BLaER1 (cell line): ENCODE data around the gene RELCH.

Experiments
- H3K27ac ChIP-seq: shearing (Covaris generic); formaldehyde crosslinking; 2 replicates; pipeline ENCODE4 v1.8.1; 2022
- H3K27me3 ChIP-seq: shearing (Covaris generic); formaldehyde crosslinking; 2 replicates; pipeline ENCODE4 v1.8.1; 2022
- H3K36me3 ChIP-seq: shearing (Covaris generic); formaldehyde crosslinking; 2 replicates; pipeline ENCODE4 v1.8.1; 2022
- H3K4me1 ChIP-seq: shearing (Covaris generic); formaldehyde crosslinking; 2 replicates; pipeline ENCODE4 v1.8.1; 2022
- H3K4me2 ChIP-seq: shearing (Covaris generic); formaldehyde crosslinking; 2 replicates; pipeline ENCODE4 v1.8.1; 2022
- H3K4me3 ChIP-seq: shearing (Covaris generic); formaldehyde crosslinking; 2 replicates; pipeline ENCODE4 v1.8.1; 2022
- H3K9ac ChIP-seq: shearing (Covaris generic); formaldehyde crosslinking; 2 replicates; pipeline ENCODE4 v1.8.1; 2022
- H3K9me3 ChIP-seq: shearing (Covaris generic); formaldehyde crosslinking; 2 replicates; pipeline ENCODE4 v1.8.1; 2022
- H4K20me1 ChIP-seq: shearing (Covaris generic); formaldehyde crosslinking; 2 replicates; pipeline ENCODE4 v1.8.1; 2022
- Cebpa-rat ChIP-seq: shearing (Covaris generic); IDR thresholded peaks from 2 replicates; pipeline ENCODE4 v1.8.1; 2022

RELCH gene

DNA sequence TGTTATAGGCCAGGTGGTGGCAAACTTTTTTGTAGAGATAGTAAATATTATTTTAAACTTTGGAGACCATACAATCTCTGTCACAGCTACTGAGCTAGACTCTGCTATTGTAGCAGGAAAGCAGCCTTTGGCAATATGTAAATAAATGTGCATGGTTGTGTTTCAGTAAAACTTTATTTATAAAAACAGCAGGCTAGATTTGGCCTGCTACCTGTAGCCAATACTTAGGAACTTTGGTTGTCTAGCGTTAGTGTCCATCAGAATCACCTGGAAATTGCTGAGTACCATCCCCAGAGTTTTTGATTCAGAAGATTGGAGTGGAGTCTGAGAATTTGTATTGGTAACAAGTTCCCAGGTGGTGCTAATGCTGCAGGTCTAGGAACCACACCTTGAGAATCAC is 114.3 kb downstream of the RELCH start:
- Histone ChIP-seq H3K36me3 (peaks cover 62% of the 10 kb centered on the region), H3K9ac (no peak overlapping the region), H3K4me3 (no peak overlapping the region), H3K9me3 (no peaks in the 10 kb centered on the region), H3K27me3 (no peaks in the 10 kb centered on the region), H4K20me1 (no peaks in the 10 kb centered on the region), H3K27ac (no peak overlapping the region), H3K4me1 (no peaks in the 10 kb centered on the region), H3K4me2 (no peak overlapping the region)
- no peak for TF ChIP-seq Cebpa-rat

DNA sequence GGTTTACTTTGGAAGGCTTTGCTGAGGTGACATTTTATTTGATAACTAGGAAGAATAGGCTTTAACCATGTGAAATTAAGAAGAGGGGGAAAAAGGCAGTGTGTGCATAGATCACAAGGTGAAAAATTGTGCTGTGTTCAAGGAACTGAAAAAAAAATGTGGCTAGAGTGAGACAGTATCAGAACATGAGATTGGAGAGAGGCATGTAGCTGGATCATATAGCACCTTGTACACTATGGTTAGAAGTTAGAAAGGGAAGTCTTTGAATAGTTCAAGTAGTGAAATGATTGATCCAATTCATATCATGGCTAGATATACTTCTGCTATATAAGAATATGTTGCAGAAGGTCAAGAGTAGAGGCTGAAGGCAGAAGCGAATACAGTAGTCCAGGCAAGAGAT is 125.8 kb downstream of the RELCH start:
- no peaks in the 10 kb centered on the region for H4K20me1 ChIP-seq
- H3K27ac ChIP-seq = no peak overlapping the region
- peaks cover 22% of the 10 kb centered on the region for H3K36me3 ChIP-seq
- no peaks in the 10 kb centered on the region for H3K27me3 ChIP-seq
- H3K9me3 ChIP-seq = no peaks in the 10 kb centered on the region
- H3K4me2 ChIP-seq = no peak overlapping the region
- H3K4me3 ChIP-seq = no peak overlapping the region
- no peak for TF ChIP-seq Cebpa-rat
- H3K9ac ChIP-seq = no peak overlapping the region
- H3K4me1 ChIP-seq = no peaks in the 10 kb centered on the region

- H3K4me2 ChIP-seq = no peak overlapping the region
- no peak overlapping the region for H3K27ac ChIP-seq
- H3K4me3 ChIP-seq = no peak overlapping the region
- H3K4me1 ChIP-seq = no peaks in the 10 kb centered on the region
- no peak overlapping the region for H3K9ac ChIP-seq
- no peaks in the 10 kb centered on the region for H4K20me1 ChIP-seq
- no peak for TF ChIP-seq Cebpa-rat
- no peaks in the 10 kb centered on the region for H3K36me3 ChIP-seq
- peaks cover 6% of the 10 kb centered on the region for H3K27me3 ChIP-seq
- H3K9me3 ChIP-seq = no peaks in the 10 kb centered on the region
Measured at GRCh38 chr18:62318228-62319180, 131.4 kb downstream of the RELCH start.

- Histone ChIP-seq H3K4me3 (no peak overlapping the region), H3K9me3 (peaks cover 12% of the 10 kb centered on the region), H3K27ac (no peak overlapping the region), H3K4me1 (peaks cover 10% of the 10 kb centered on the region), H3K36me3 (no peaks in the 10 kb centered on the region), H3K27me3 (peaks cover 33% of the 10 kb centered on the region), H3K4me2 (no peak overlapping the region), H3K9ac (no peak overlapping the region), H4K20me1 (peaks cover 10% of the 10 kb centered on the region; the same call in 1 of the 2 replicates)
- TF ChIP-seq Cebpa-rat = no peak
Measured at GRCh38 chr18:62321201-62321600, 134.1 kb downstream of the RELCH start.

GRCh38 chr18:62323483-62324180 is 136.6 kb downstream of the RELCH start:
- Histone ChIP-seq H3K36me3 (no peaks in the 10 kb centered on the region), H3K4me3 (no peak overlapping the region), H3K27ac (no peak overlapping the region), H3K9me3 (peaks cover 12% of the 10 kb centered on the region), H3K9ac (no peak overlapping the region), H3K4me1 (peaks cover 12% of the 10 kb centered on the region), H4K20me1 (peaks cover 11% of the 10 kb centered on the region; the same call in 1 of the 2 replicates), H3K27me3 (peaks cover 54% of the 10 kb centered on the region), H3K4me2 (no peak overlapping the region)
- no peak for TF ChIP-seq Cebpa-rat

DNA sequence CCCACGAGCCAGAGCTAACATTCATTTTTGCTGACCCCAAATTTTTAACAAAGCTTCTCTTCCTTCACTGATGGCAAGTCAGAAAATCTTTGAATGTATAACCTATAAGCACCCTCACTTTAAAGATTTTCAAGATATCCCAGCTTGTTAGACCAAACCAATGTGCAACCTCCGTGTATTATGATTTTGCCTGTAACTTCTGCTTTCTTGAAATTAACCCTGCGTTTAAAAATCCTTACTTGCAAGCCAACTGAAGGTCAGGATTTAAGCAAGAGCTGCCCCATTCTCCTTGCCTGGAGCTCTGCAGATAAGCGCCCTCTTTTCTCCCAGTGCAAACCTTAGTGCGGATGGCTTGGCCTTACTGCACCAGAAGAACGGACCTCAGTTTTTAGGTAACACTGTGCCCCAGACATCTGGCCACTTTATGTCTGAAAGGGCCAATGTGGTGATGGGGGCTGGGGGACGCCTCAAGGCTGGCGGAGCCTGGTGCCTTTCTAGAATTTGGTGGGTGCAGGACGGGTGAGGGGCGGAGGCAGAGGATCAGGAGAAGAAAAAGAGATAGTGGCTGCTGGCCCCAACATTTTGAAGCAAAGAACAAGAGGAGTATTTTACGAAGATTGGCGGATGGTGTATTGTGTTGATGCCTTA is 137.2 kb downstream of the RELCH start:
- Histone ChIP-seq H3K9me3 (peaks cover 12% of the 10 kb centered on the region), H4K20me1 (peaks cover 11% of the 10 kb centered on the region; the same call in 1 of the 2 replicates), H3K4me3 (no peak overlapping the region), H3K36me3 (no peaks in the 10 kb centered on the region), H3K4me2 (no peak overlapping the region), H3K9ac (no peak overlapping the region), H3K27ac (no peak overlapping the region), H3K4me1 (peaks cover 12% of the 10 kb centered on the region), H3K27me3 (peaks cover 54% of the 10 kb centered on the region)
- TF ChIP-seq Cebpa-rat = no peak

- H3K9ac ChIP-seq = 0 out of 2 replicates have a peak within 1 kb of the TSS, but pooled peaks have one; percentile 43
- peak within 1 kb of the TSS; percentile 67 for H3K4me3 ChIP-seq
- H3K27ac ChIP-seq = no peak within 1 kb of the TSS
- H3K4me2 ChIP-seq = peak within 1 kb of the TSS; percentile 93
- H3K4me1 ChIP-seq = peaks cover 12% of the 10 kb centered on the region
- H3K27me3 ChIP-seq = peaks cover 54% of the 10 kb centered on the region
- H3K9me3 ChIP-seq = peaks cover 12% of the 10 kb centered on the region
- peaks cover 11% of the 10 kb centered on the region; the same call in 1 of the 2 replicates for H4K20me1 ChIP-seq
- H3K36me3 ChIP-seq = no peaks in the 10 kb centered on the region
- TF ChIP-seq Cebpa-rat = no peak
Measured at GRCh38 chr18:62324917-62325805, 138.1 kb downstream of the RELCH start, which contains the start of gene TNFRSF11A. Gene TNFRSF11A, plus strand, starts transcription at chr18:62325310. Its CDS starts 43 bp downstream, at chr18:62325353.

DNA sequence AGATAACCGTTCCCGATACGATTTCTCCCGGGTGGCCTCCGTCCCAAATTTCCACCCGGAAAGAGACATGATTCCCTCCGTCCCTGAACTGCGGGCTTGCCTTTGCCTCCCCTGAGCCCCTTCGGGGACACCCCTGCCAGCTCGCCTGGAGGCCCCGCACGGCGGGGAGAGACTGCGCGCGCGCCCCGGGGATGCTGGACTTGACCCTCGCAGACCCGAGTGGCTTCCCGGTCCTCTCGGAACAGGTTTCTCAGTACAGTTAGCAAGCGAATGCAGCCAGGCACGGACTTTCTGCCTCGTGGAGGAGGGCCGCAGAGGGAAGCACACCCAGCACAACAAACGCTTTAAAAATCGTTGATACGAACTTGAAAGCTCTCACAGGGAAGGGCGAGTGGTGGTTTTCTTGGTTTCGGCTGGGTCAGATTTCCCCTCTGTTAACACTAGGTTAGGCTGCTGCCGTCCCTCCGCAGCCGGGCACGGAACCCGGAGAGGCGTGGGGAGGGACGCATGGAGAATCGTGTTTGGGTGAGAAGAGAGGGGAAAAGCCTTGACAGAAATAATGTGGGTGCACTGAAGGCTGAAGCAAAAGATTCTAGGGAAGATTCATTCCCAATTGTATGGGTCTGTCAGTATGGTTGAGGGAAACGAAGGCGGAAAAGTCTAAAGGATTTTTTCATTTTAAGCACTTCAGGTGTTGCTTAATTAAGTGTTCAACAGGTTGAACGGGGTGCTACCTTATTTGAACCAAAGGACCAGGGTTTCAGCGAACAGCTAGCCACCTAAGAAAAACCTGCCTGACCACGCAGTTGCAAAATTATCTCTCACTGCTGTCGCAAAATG is 139.0 kb downstream of the RELCH start:
- Histone ChIP-seq H3K9ac (no peak overlapping the region), H3K27ac (no peak overlapping the region), H3K4me2 (peak overlapping the region; percentile 93), H3K4me3 (peak overlapping the region; percentile 67), H3K36me3 (no peaks in the 10 kb centered on the region), H3K9me3 (peaks cover 12% of the 10 kb centered on the region), H3K27me3 (peaks cover 54% of the 10 kb centered on the region), H3K4me1 (peaks cover 12% of the 10 kb centered on the region), H4K20me1 (peaks cover 11% of the 10 kb centered on the region; the same call in 1 of the 2 replicates)
- no peak for TF ChIP-seq Cebpa-rat
